IPS DF 4.7 (cell line): ENCODE data around the gene TMEM170B.
"Not testable (repeated sequence)": the region's sequence is repeated elsewhere in the genome, so short reads cannot be mapped to it uniquely, and the experiment has no call there.

Experiments
- DNase-seq: peaks from one replicate; pipeline ENCODE4 v3.0.0-alpha.2; 2013; ENCODE audit warnings: low spot score; ENCODE audit errors: extremely low read depth

Gene TMEM170B

GRCh38 chr6:11527274-11527870, 10.2 kb upstream of the TMEM170B start:
- no peak for DNase-seq

GRCh38 chr6:11528996-11529395, 8.6 kb upstream of the TMEM170B start:
- DNase-seq: no peak

- no peak for DNase-seq
These were observed 5.5 kb upstream of the TMEM170B start for GRCh38 chr6:11532097-11532496.

GRCh38 chr6:11534561-11534960, 3.0 kb upstream of the TMEM170B start:
- no peak for DNase-seq

GRCh38 chr6:11535801-11536230, 1.7 kb upstream of the TMEM170B start:
- DNase-seq: no peak

GRCh38 chr6:11536795-11537194, 754 bp upstream of the TMEM170B start:
- DNase-seq: no peak

GRCh38 chr6:11538052-11538818, 686 bp downstream of the TMEM170B start:
- no peak for DNase-seq

- no peak for DNase-seq
These were observed 1.4 kb downstream of the TMEM170B start for GRCh38 chr6:11538819-11539468.

GRCh38 chr6:11542863-11543262, 5.3 kb downstream of the TMEM170B start:
- no peak for DNase-seq

- no peak for DNase-seq
These were observed 6.5 kb downstream of the TMEM170B start for GRCh38 chr6:11543919-11544518.

- not testable (repeated sequence) for DNase-seq
These were observed 10.3 kb downstream of the TMEM170B start for GRCh38 chr6:11547846-11548245.

- DNase-seq: not testable (repeated sequence)
These were observed 11.0 kb downstream of the TMEM170B start for GRCh38 chr6:11548578-11548977.

- DNase-seq: no peak
These were observed 13.5 kb downstream of the TMEM170B start for GRCh38 chr6:11551053-11551452.

GRCh38 chr6:11552442-11552841, 14.9 kb downstream of the TMEM170B start:
- no peak for DNase-seq

GRCh38 chr6:11553824-11554223, 16.3 kb downstream of the TMEM170B start:
- no peak for DNase-seq

GRCh38 chr6:11556309-11556708, 18.8 kb downstream of the TMEM170B start:
- no peak for DNase-seq

- DNase-seq: no peak
These were observed 26.2 kb downstream of the TMEM170B start for GRCh38 chr6:11563793-11564192.

- DNase-seq: no peak
These were observed 29.1 kb downstream of the TMEM170B start for GRCh38 chr6:11566609-11567008.

- DNase-seq: no peak
These were observed 33.5 kb downstream of the TMEM170B start for GRCh38 chr6:11571073-11571472.

- no peak for DNase-seq
These were observed 38.0 kb downstream of the TMEM170B start for GRCh38 chr6:11575408-11576033.

GRCh38 chr6:11580686-11581405, 43.3 kb downstream of the TMEM170B start:
- DNase-seq: no peak
